Prostate gland (tissue), 2 donors: ENCODE data around the gene CCDC28A. TPM values are rescaled to one million over a fixed set of nuclear protein-coding genes. Genes with fewer than 3 reads are reported as not detected.
A peak's percentile ranks its signal among the peaks of the same experiment; 100 is the strongest.

Experiments
- DNase-seq: peaks from one replicate; pipeline ENCODE4 v3.0.0-alpha.2; 2019; ENCODE audit warnings: low spot score
- H3K27ac ChIP-seq, 2 donors: fragments of 200-600 bp; sonication (generic); 2 replicates each; pipeline ENCODE4 v1.5.1; 2017 to 2019
- H3K27me3 ChIP-seq: fragments of 200-600 bp; sonication (generic); replicated peaks from 2 replicates; pipeline ENCODE4 v1.5.1; 2019; ENCODE audit not compliant: insufficient read depth
- H3K36me3 ChIP-seq, 2 donors: fragments of 200-600 bp; sonication (generic); 1 replicate in 1 of 2; 2 replicates in 1 of 2; pipeline versions ENCODE4 v1.5.1 to v1.8.1; 2017 to 2019
- H3K4me1 ChIP-seq: fragments of 200-600 bp; sonication (generic); replicated peaks from 2 replicates; pipeline ENCODE4 v1.5.1; 2019
- H3K4me3 ChIP-seq, 2 donors: fragments of 200-600 bp; sonication (generic); 2 replicates each; pipeline ENCODE4 v1.5.1; 2017 to 2019
- H3K9me3 ChIP-seq: fragments of 200-600 bp; sonication (generic); 2 replicates; pipeline ENCODE4 v1.5.1; 2017
- CTCF ChIP-seq, 4 experiments: fragments of 200-600 bp in 2 of 4; fragments of 450-650 bp in 2 of 4; sonication (generic) in 2 of 4; IDR thresholded peaks; 1 replicate in 3 of 4; 2 replicates in 1 of 4; pipeline ENCODE4 v1.5.1; 2016 to 2019; ENCODE audit warnings: antibody characterized with exemption in 4 of 4, mild to moderate bottlenecking in 2 of 4, moderate library complexity in 2 of 4
- POLR2A ChIP-seq: fragments of 450-650 bp; IDR thresholded peaks from one replicate; pipeline ENCODE4 v1.6.1; 2016; ENCODE audit warnings: antibody characterized with exemption, mild to moderate bottlenecking
- POLR2AphosphoS5 ChIP-seq: sonication (generic); formaldehyde crosslinking; IDR thresholded peaks from one replicate; pipeline ENCODE4 v1.6.1; 2017; ENCODE audit warnings: antibody characterized with exemption
- WGBS: methylation state at CpG from one replicate; pipeline ENCODE4 v1.1.5; 2018; 5-methylcytosine and 5-hydroxymethylcytosine counted together
- intact Hi-C: fragments of 100-400 bp; cut with DNase I; formaldehyde crosslinking; loops from one replicate; pipeline ENCODE4 v1.14.2; 2022
- total RNA-seq, 2 donors: library from RNA; depleted of rRNA; stranded (reverse); fragments of >200 nt; gene quantifications; one replicate each; pipeline ENCODE4 v1.1.0, GENCODE V29; 2016

CCDC28A gene
- total RNA-seq, 2 donors from 2014 or later = 36.3 to 41.6 TPM

GRCh38 chr6:138785079-138785478 lies 11.5 kb downstream of the CCDC28A start:
- H3K9me3 ChIP-seq = no peaks in the 10 kb centered on the region
- no peak overlapping the region for H3K4me3 ChIP-seq
- H3K36me3 ChIP-seq = no peaks in the 10 kb centered on the region
- H3K27me3 ChIP-seq = no peaks in the 10 kb centered on the region
- H3K27ac ChIP-seq = no peak overlapping the region
- DNase-seq = no peak
- intact Hi-C loops = no loop called here
- WGBS = 68% methylated on average over 4 of the region's 4 CpGs
- no peaks in the 10 kb centered on the region for H3K4me1 ChIP-seq
- TF ChIP-seq CTCF (IDR thresholded peaks at IDR 0.05) = no peak
- TF ChIP-seq POLR2AphosphoS5 = no peak
- TF ChIP-seq POLR2A = no peak

- no peak for TF ChIP-seq POLR2A
- no peak for TF ChIP-seq CTCF (IDR thresholded peaks at IDR 0.05)
- TF ChIP-seq POLR2AphosphoS5 = no peak
- Histone ChIP-seq H3K36me3 (no peaks in the 10 kb centered on the region), H3K9me3 (no peaks in the 10 kb centered on the region), H3K4me1 (no peaks in the 10 kb centered on the region), H3K27me3 (no peaks in the 10 kb centered on the region), H3K4me3 (no peak overlapping the region), H3K27ac (no peak overlapping the region)
- 67% methylated on average over 3 of the region's 3 CpGs for WGBS
- DNase-seq = no peak
- intact Hi-C loops = no loop called here
Observed at GRCh38 chr6:138785980-138786379, 12.4 kb downstream of the CCDC28A start.

- Histone ChIP-seq H3K4me1 (no peaks in the 10 kb centered on the region), H3K27me3 (no peaks in the 10 kb centered on the region), H3K36me3 (no peaks in the 10 kb centered on the region), H3K4me3 (no peak overlapping the region), H3K9me3 (no peaks in the 10 kb centered on the region), H3K27ac (no peak overlapping the region)
- intact Hi-C loops = no loop called here
- TF ChIP-seq POLR2A (no peak), CTCF (IDR thresholded peaks at IDR 0.05) (no peak), POLR2AphosphoS5 (no peak)
- no peak for DNase-seq
- WGBS = 96% methylated on average over 1 of the region's 1 CpG
Observed at GRCh38 chr6:138787138-138787537, 13.6 kb downstream of the CCDC28A start.

- Histone ChIP-seq H3K27ac (peak within 1 kb of the TSS in 1 of 2 donors; percentile 46), H3K4me1 (no peaks in the 10 kb centered on the region), H3K9me3 (no peaks in the 10 kb centered on the region), H3K27me3 (no peaks in the 10 kb centered on the region), H3K4me3 (peak within 1 kb of the TSS; percentile 14 to 22), H3K36me3 (no peaks in the 10 kb centered on the region)
- WGBS = 10% methylated on average over 45 of the region's 50 CpGs
- intact Hi-C loops = no loop called here
- TF ChIP-seq POLR2A = no peak
- no peak for TF ChIP-seq POLR2AphosphoS5
- no peak for TF ChIP-seq CTCF (IDR thresholded peaks at IDR 0.05)
- DNase-seq = peak; percentile 15
Observed at GRCh38 chr6:138795809-138796603, 22.4 kb downstream of the CCDC28A start, which contains the start of gene ECT2L. TSS of gene ECT2L (plus strand) at chr6:138796087. CDS start at chr6:138813275, 17,188 bp downstream.

- no peak for TF ChIP-seq CTCF (IDR thresholded peaks at IDR 0.05)
- no peak for TF ChIP-seq POLR2AphosphoS5
- no peak for TF ChIP-seq POLR2A
- H3K27me3 ChIP-seq = no peaks in the 10 kb centered on the region
- no peak for DNase-seq
- H3K36me3 ChIP-seq = no peaks in the 10 kb centered on the region
- intact Hi-C loops = no loop called here
- no peak overlapping the region for H3K4me3 ChIP-seq
- no peak overlapping the region for H3K27ac ChIP-seq
- no peaks in the 10 kb centered on the region for H3K9me3 ChIP-seq
- WGBS = 63% methylated on average over 2 of the region's 2 CpGs
- no peaks in the 10 kb centered on the region for H3K4me1 ChIP-seq
Observed at GRCh38 chr6:138796771-138797170, 23.2 kb downstream of the CCDC28A start.
